IPS-18a (cell line): ENCODE measurements around the gene DNAJC13.

Experiments used
- H3K27ac ChIP-seq: one replicate; pipeline ENCODE4 v1.5.1; 2013; ENCODE audit warnings: low read length
- H3K27me3 ChIP-seq: one replicate; pipeline ENCODE4 v1.6.1; 2013; ENCODE audit warnings: mild to moderate bottlenecking, low read length; ENCODE audit not compliant: control insufficient read depth, insufficient read depth
- H3K36me3 ChIP-seq: one replicate; pipeline ENCODE4 v1.6.1; 2013; ENCODE audit warnings: low read depth, low read length; ENCODE audit not compliant: control insufficient read depth
- H3K4me1 ChIP-seq: one replicate; pipeline ENCODE4 v1.6.1; 2013; ENCODE audit warnings: low read depth, low read length; ENCODE audit not compliant: control insufficient read depth
- H3K4me3 ChIP-seq: one replicate; pipeline ENCODE4 v1.5.1; 2013; ENCODE audit warnings: low read length
- H3K9ac ChIP-seq: one replicate; pipeline ENCODE4 v1.6.1; 2013; ENCODE audit warnings: mild to moderate bottlenecking, low read length, moderate library complexity
- H3K9me3 ChIP-seq: one replicate; pipeline ENCODE4 v1.6.1; 2013; ENCODE audit warnings: low read depth, low read length; ENCODE audit not compliant: control insufficient read depth

DNAJC13 gene

DNA sequence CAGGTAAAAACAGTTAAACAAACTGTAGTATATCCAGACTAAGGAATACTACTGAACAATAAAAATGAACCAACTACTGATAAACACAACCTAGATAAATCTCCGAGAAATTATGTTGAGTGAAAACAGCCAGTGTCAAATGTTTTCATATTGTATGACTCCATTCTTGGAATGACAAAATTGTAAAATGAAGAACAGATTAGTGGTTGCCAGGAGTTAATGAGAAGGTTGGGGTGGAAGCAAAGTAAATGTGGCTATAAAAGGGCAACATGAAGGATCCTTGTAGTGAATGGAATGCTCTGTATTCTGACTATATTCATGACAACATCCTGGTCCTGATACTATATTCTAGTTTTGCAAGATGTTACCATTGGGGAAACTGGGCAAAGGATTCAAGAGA is 152.3 kb downstream of the DNAJC13 start:
- Histone ChIP-seq H3K9me3 (no peaks in the 10 kb centered on the region), H3K4me1 (no peaks in the 10 kb centered on the region), H3K4me3 (no peak overlapping the region), H3K27ac (no peak overlapping the region), H3K9ac (no peak overlapping the region), H3K36me3 (no peaks in the 10 kb centered on the region), H3K27me3 (no peaks in the 10 kb centered on the region)

DNA sequence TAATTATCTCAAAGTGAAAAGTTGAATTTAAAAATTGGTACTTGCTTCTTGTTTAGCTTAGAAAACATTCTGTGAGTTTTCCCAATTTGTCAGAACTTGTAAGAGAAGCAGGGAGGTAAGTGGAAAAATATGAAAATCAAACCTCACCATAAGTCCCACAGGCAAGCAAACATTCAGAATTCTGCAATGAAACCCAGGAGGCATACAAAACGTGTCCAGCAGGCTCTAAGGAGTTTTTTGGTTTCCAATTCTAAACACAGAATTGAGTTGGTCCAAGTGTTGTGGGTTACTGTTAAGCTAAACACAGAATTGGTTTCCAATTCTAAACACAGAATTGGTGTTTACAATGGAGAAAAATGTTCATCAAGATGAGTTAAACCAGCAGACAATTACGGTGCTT is 152.7 kb downstream of the DNAJC13 start:
- H3K9me3 ChIP-seq: no peaks in the 10 kb centered on the region

DNA sequence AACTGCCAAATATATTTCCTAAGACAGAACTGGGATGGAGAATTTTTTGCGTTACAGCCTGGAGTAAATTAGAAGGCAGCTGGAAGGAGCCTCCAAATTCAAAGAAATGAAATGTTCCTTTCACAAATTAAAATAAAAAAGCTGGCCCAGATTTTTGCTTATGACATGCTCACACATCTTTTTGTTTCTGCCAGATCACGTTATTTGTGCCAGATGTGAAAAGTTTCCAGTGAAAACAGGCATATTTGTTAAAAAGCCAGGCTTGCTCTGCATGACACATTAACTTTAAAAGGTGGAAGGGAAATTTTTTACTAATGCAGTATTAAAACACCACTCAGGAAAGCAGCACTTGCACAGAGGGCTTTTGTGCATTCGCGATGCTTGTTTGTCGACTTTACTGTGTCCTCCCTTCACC is 156.5 kb downstream of the DNAJC13 start:
- H3K4me3 ChIP-seq: no peak overlapping the region
- H3K9me3 ChIP-seq: no peaks in the 10 kb centered on the region
- H3K27me3 ChIP-seq: no peaks in the 10 kb centered on the region
- no peak overlapping the region for H3K27ac ChIP-seq
- H3K4me1 ChIP-seq: no peaks in the 10 kb centered on the region
- no peak overlapping the region for H3K9ac ChIP-seq
- peaks cover 4% of the 10 kb centered on the region for H3K36me3 ChIP-seq

More for the DNA sequence above, 152.7 kb downstream of the DNAJC13 start:
- no peak overlapping the region for H3K9ac ChIP-seq
- H3K4me1 ChIP-seq: no peaks in the 10 kb centered on the region
- H3K27ac ChIP-seq: no peak overlapping the region
- H3K4me3 ChIP-seq: no peak overlapping the region
- no peaks in the 10 kb centered on the region for H3K27me3 ChIP-seq
- H3K36me3 ChIP-seq: no peaks in the 10 kb centered on the region

DNA sequence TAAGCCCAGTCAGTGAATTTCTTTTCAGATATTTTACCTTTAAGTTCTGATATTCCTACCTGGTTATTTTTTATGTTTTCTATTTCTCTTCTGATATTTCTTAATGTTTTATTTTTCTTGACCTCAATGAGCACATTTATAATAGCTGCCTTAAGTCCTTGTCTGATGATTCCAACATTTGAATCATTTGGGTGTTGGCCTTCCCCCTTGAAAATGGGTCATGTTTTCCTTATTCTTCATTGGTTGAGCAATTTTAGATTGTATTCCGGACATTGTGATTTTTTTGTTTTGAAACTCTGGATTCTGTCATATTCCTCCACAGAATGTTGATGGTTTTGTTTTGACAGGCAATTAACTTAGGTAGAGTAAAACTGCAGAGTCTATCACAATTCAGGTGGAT is 170.1 kb downstream of the DNAJC13 start:
- no peak overlapping the region for H3K27ac ChIP-seq
- no peak overlapping the region for H3K9ac ChIP-seq
- H3K9me3 ChIP-seq: no peaks in the 10 kb centered on the region
- no peaks in the 10 kb centered on the region for H3K4me1 ChIP-seq
- no peaks in the 10 kb centered on the region for H3K27me3 ChIP-seq
- H3K36me3 ChIP-seq: no peaks in the 10 kb centered on the region
- no peak overlapping the region for H3K4me3 ChIP-seq
